SK-N-SH (cell line): ENCODE results near the gene SLC13A3. TPM values are rescaled to one million over a fixed set of nuclear protein-coding genes. Genes with fewer than 3 reads are reported as not detected.

ENCODE experiments used
- CTCF ChIA-PET: fragments of 300-600, 350-600 bp; formaldehyde crosslinking; extraction: SDS; loops from one replicate; lab custom pipeline; 2021; lab: Yijun Ruan, JAX
- POLR2A ChIA-PET: fragments of 350-600 bp; sonication (Branson Sonifier 250); formaldehyde crosslinking; extraction: SDS; loops from one replicate; lab custom pipeline; 2020; ENCODE audit warnings: antibody characterized with exemption, inconsistent platforms; lab: Yijun Ruan, JAX
- DNase-seq: peaks from one replicate; pipeline ENCODE4 v3.0.0; 2012
- H2AFZ ChIP-seq: fragments of 200-600 bp; sonication (generic); 2 replicates; pipeline ENCODE4 v1.8.1; 2016; ENCODE audit warnings: antibody characterized with exemption, mild to moderate bottlenecking, low read depth
- H3F3A ChIP-seq: fragments of 200-600 bp; sonication (generic); replicated peaks from 2 replicates; pipeline ENCODE3; 2016; ENCODE audit warnings: antibody characterized with exemption, mild to moderate bottlenecking; ENCODE audit not compliant: insufficient read depth
- H3K27ac ChIP-seq, 2 experiments: fragments of 200-500 bp in 1 of 2; fragments of 200-600 bp in 1 of 2; sonication (Bioruptor generic) in 1 of 2; sonication (generic), shearing (Covaris generic) in 1 of 2; 2 replicates each; pipeline versions ENCODE4 v1.5.1 to v1.6.1; 2014 to 2016; ENCODE audit warnings: low read depth in 2 of 2, inconsistent platforms in 1 of 2, low read length in 1 of 2, mild to moderate bottlenecking in 1 of 2, mixed read lengths in 1 of 2
- H3K27me3 ChIP-seq: fragments of 200-600 bp; sonication (generic), shearing (Covaris generic); 2 replicates; pipeline ENCODE4 v1.6.1; 2016; ENCODE audit warnings: mixed run types; ENCODE audit not compliant: insufficient read depth
- H3K36me3 ChIP-seq, 2 experiments: fragments of 200-500 bp in 1 of 2; fragments of 200-600 bp in 1 of 2; sonication (Bioruptor generic) in 1 of 2; sonication (generic) in 1 of 2; replicated peaks in 1 of 2; 2 replicates each; pipeline versions ENCODE3 to v1.5.1; 2014 to 2016; ENCODE audit warnings: low read length in 1 of 2, mild to moderate bottlenecking in 1 of 2; ENCODE audit not compliant: insufficient read depth in 2 of 2, control insufficient read depth in 1 of 2
- H3K4me1 ChIP-seq, 2 experiments: fragments of 200-500 bp in 1 of 2; fragments of 200-600 bp in 1 of 2; sonication (Bioruptor generic) in 1 of 2; sonication (generic), shearing (Covaris generic) in 1 of 2; 2 replicates each; pipeline versions ENCODE4 v1.5.1 to v1.6.1; 2014 to 2016; ENCODE audit warnings: low read depth in 1 of 2, low read length in 1 of 2, mixed run types in 1 of 2; ENCODE audit not compliant: insufficient read depth in 2 of 2, control insufficient read depth in 1 of 2
- H3K4me2 ChIP-seq: fragments of 200-600 bp; sonication (generic), shearing (Covaris generic); 2 replicates; pipeline ENCODE4 v1.6.1; 2017; ENCODE audit warnings: mixed run types
- H3K4me3 ChIP-seq, 2 experiments: fragments of 200-500 bp in 1 of 2; fragments of 200-600 bp in 1 of 2; sonication (Bioruptor generic) in 1 of 2; sonication (generic), shearing (Covaris generic) in 1 of 2; 2 replicates each; pipeline versions ENCODE4 v1.5.1 to v1.8.1; 2014 to 2016; ENCODE audit warnings: low read depth in 2 of 2, inconsistent platforms in 1 of 2, low read length in 1 of 2, mild to moderate bottlenecking in 1 of 2, mixed read lengths in 1 of 2, moderate library complexity in 1 of 2
- H3K79me2 ChIP-seq: fragments of 200-600 bp; sonication (generic); 2 replicates; pipeline ENCODE4 v1.8.1; 2017; ENCODE audit warnings: mild to moderate bottlenecking; ENCODE audit not compliant: insufficient read depth
- H3K9ac ChIP-seq: fragments of 200-600 bp; sonication (generic); 2 replicates; pipeline ENCODE4 v1.6.1; 2017; ENCODE audit warnings: mixed run types
- H3K9me2 ChIP-seq: fragments of 200-600 bp; sonication (generic); 2 replicates; pipeline ENCODE4 v1.6.1; 2017; ENCODE audit warnings: mixed run types
- H3K9me3 ChIP-seq: fragments of 200-600 bp; sonication (generic); 2 replicates; pipeline ENCODE4 v1.6.1; 2017; ENCODE audit warnings: mixed run types, mild to moderate bottlenecking, moderate library complexity
- H4K20me1 ChIP-seq: fragments of 200-600 bp; sonication (generic); 2 replicates; pipeline ENCODE4 v1.6.1; 2017; ENCODE audit warnings: mild to moderate bottlenecking, mixed run types; ENCODE audit not compliant: insufficient read depth
- CHD2 ChIP-seq: fragments of 150-350 bp; IDR thresholded peaks from 2 replicates; pipeline ENCODE4 v1.6.1; 2018; ENCODE audit warnings: low read length; ENCODE audit not compliant: partially characterized antibody
- ELF1 ChIP-seq: IDR thresholded peaks from 2 replicates; pipeline ENCODE4 v1.4.0; 2012
- EZH2phosphoT487 ChIP-seq: fragments of 200-600 bp; sonication (generic); IDR thresholded peaks from 2 replicates; pipeline ENCODE4 v1.6.1; 2017; ENCODE audit warnings: low read depth, mixed run types, mild to moderate bottlenecking, antibody characterized with exemption, moderate library complexity, borderline replicate concordance
- FOXJ3 ChIP-seq: sonication (generic); formaldehyde crosslinking; IDR thresholded peaks from 2 replicates; pipeline ENCODE4 v1.5.1; 2020; ENCODE audit warnings: mild to moderate bottlenecking, missing genetic modification reagents
- FOXM1 ChIP-seq: IDR thresholded peaks from 2 replicates; pipeline ENCODE4 v1.4.0; 2012; ENCODE audit warnings: low read depth, mild to moderate bottlenecking
- GATA2 ChIP-seq: sonication (generic); formaldehyde crosslinking; IDR thresholded peaks from 2 replicates; pipeline ENCODE4 v1.5.0; 2020; ENCODE audit warnings: mild to moderate bottlenecking, missing genetic modification reagents
- JUND ChIP-seq: IDR thresholded peaks from 2 replicates; pipeline ENCODE4 v1.4.0; 2012
- MEF2A ChIP-seq: IDR thresholded peaks from 2 replicates; pipeline ENCODE4 v1.4.0; 2012; ENCODE audit warnings: low read depth, borderline replicate concordance
- NFIC ChIP-seq: IDR thresholded peaks from 2 replicates; pipeline ENCODE4 v1.4.0; 2012; ENCODE audit warnings: borderline replicate concordance
- PBX3 ChIP-seq: IDR thresholded peaks from 2 replicates; pipeline ENCODE4; 2012
- POLR2AphosphoS5 ChIP-seq: IDR thresholded peaks from 2 replicates; pipeline ENCODE4 v1.6.1; 2012; ENCODE audit warnings: low read depth, low read length
- RAD21 ChIP-seq: IDR thresholded peaks from 2 replicates; pipeline ENCODE4 v1.6.1; 2012; ENCODE audit warnings: mild to moderate bottlenecking, low read length
- RFX5 ChIP-seq: IDR thresholded peaks from 2 replicates; pipeline ENCODE4 v1.6.1; 2012; ENCODE audit warnings: mild to moderate bottlenecking, improper control_type of control experiment, low read length
- SIN3A ChIP-seq: IDR thresholded peaks from 2 replicates; pipeline ENCODE4 v1.6.1; 2012; ENCODE audit warnings: low read depth, mild to moderate bottlenecking, low read length, moderate library complexity, borderline replicate concordance
- SMC3 ChIP-seq: IDR thresholded peaks from 2 replicates; pipeline ENCODE4 v1.6.1; 2012; ENCODE audit warnings: low read depth, low read length, improper control_type of control experiment
- TCF12 ChIP-seq: IDR thresholded peaks from 2 replicates; pipeline ENCODE4 v1.4.0; 2012
- TEAD4 ChIP-seq: IDR thresholded peaks from 2 replicates; pipeline ENCODE4 v1.4.0; 2012; ENCODE audit warnings: mild to moderate bottlenecking, borderline replicate concordance; ENCODE audit not compliant: insufficient read depth
- USF1 ChIP-seq: IDR thresholded peaks from 2 replicates; pipeline ENCODE4 v1.4.0; 2012; ENCODE audit warnings: low read depth, borderline replicate concordance
- YY1 ChIP-seq: IDR thresholded peaks from 2 replicates; pipeline ENCODE4 v1.4.0; 2012; ENCODE audit warnings: low read depth, mild to moderate bottlenecking
- WGBS: methylation state at CpG from one replicate; pipeline ENCODE4 v1.1.6; 2017; ENCODE audit warnings: low lambda C conversion rate; 5-methylcytosine and 5-hydroxymethylcytosine counted together
- polyA plus RNA-seq, 3 experiments: library from polyadenylated mRNA; depleted of rRNA; stranded (reverse); fragments of >200 nt; gene quantifications; 2 replicates each; pipeline ENCODE4 v1.2.3, GENCODE V29; 2012
- TF ChIP-seq, protein P1 (sequence below): IDR thresholded peaks from 2 replicates; pipeline ENCODE4 v1.4.0; 2012; ENCODE audit warnings: low read depth, borderline replicate concordance
- TF ChIP-seq, protein P2 (sequence below): IDR thresholded peaks from 2 replicates; pipeline ENCODE4 v1.4.0; 2012; ENCODE audit warnings: low read depth

SLC13A3 gene
- polyA plus RNA-seq, 1 of the 3 experiments (the other 2 are of a cell fraction): 0.10 TPM

- Histone ChIP-seq H3K9me2 (no peaks in the 10 kb centered on the region), H3K27ac (no peak overlapping the region), H3K36me3 (no peaks in the 10 kb centered on the region), H3K4me1 (no peaks in the 10 kb centered on the region), H3K4me2 (no peak overlapping the region), H3K4me3 (no peak overlapping the region), H3K9ac (no peak overlapping the region), H3F3A (no peaks in the 10 kb centered on the region), H3K9me3 (no peaks in the 10 kb centered on the region), H2AFZ (no peak overlapping the region)
- ChIA-PET CTCF (interaction anchor here (3.4 kb wide), 1 partner anchor 135 kb away, joined by 32 read pairs; no protein-coding TSS in a partner anchor), POLR2A (no interaction called here)
- peak; percentile 42 for DNase-seq
- TF ChIP-seq USF1: peak; percentile 13; the same call in 1 of the 2 replicates
- TF ChIP-seq FOXM1: no peak
- no peak for TF ChIP-seq RFX5
- TF ChIP-seq, all 33 proteins: peak for 1
- Histone ChIP-seq H3K79me2 (no peaks in the 10 kb centered on the region), H4K20me1 (no peaks in the 10 kb centered on the region), H3K27me3 (peaks cover 6% of the 10 kb centered on the region; the same call in 1 of the 2 replicates)
- WGBS: 28% methylated on average over 3 of the region's 3 CpGs
These were observed 105.0 kb downstream of the SLC13A3 start for GRCh38 chr20:46546298-46546697.

DNA sequence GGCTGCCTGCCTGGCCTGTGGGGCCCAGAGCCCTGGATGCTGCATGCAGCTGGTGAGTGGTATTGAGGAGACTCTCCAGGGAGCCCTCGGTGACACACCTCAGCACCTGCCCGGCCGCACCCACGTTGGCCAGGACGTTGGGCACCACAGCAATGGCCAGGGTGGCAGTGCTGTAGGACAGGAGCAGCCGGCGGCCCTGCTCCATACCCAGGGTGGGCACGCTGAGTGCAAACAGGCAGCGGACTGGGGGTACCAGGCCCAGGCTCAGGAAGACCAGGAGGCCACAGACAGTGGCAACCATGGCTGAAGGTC lies 105.5 kb downstream of the SLC13A3 start:
- no peak for DNase-seq
- H3K27ac ChIP-seq: no peak overlapping the region
- 69% methylated on average over 9 of the region's 9 CpGs for WGBS
- no peak for TF ChIP-seq SMC3
- TF ChIP-seq GATA2 (CRISPR knock-in tag): no peak
- no peak for TF ChIP-seq EZH2phosphoT487
- TF ChIP-seq YY1: no peak
- no peak for TF ChIP-seq FOXJ3 (CRISPR knock-in tag)
- TF ChIP-seq POLR2AphosphoS5: no peak
- TF ChIP-seq RAD21: no peak
- TF ChIP-seq, protein P1, sequence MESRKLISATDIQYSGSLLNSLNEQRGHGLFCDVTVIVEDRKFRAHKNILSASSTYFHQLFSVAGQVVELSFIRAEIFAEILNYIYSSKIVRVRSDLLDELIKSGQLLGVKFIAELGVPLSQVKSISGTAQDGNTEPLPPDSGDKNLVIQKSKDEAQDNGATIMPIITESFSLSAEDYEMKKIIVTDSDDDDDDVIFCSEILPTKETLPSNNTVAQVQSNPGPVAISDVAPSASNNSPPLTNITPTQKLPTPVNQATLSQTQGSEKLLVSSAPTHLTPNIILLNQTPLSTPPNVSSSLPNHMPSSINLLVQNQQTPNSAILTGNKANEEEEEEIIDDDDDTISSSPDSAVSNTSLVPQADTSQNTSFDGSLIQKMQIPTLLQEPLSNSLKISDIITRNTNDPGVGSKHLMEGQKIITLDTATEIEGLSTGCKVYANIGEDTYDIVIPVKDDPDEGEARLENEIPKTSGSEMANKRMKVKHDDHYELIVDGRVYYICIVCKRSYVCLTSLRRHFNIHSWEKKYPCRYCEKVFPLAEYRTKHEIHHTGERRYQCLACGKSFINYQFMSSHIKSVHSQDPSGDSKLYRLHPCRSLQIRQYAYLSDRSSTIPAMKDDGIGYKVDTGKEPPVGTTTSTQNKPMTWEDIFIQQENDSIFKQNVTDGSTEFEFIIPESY: no peak
- no peak for TF ChIP-seq USF1
- no peak for TF ChIP-seq NFIC
- no peak for TF ChIP-seq TEAD4
- no peak for TF ChIP-seq TCF12
- TF ChIP-seq ELF1: no peak
- no peak for TF ChIP-seq PBX3
- TF ChIP-seq CHD2: no peak
- TF ChIP-seq FOXM1: no peak
- TF ChIP-seq JUND: no peak
- TF ChIP-seq MEF2A: no peak
- TF ChIP-seq SIN3A: no peak
- TF ChIP-seq, protein P2, sequence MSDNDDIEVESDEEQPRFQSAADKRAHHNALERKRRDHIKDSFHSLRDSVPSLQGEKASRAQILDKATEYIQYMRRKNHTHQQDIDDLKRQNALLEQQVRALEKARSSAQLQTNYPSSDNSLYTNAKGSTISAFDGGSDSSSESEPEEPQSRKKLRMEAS: no peak
- H3K9me3 ChIP-seq: no peaks in the 10 kb centered on the region
- H3K4me3 ChIP-seq: no peak overlapping the region
- H3K27me3 ChIP-seq: peaks cover 6% of the 10 kb centered on the region; the same call in 1 of the 2 replicates
- no peaks in the 10 kb centered on the region for H3K79me2 ChIP-seq
- H2AFZ ChIP-seq: no peak overlapping the region
- H3K4me2 ChIP-seq: no peak overlapping the region
- H3K9me2 ChIP-seq: no peaks in the 10 kb centered on the region
- CTCF ChIA-PET: interaction anchor here (3.4 kb wide), 1 partner anchor 135 kb away, joined by 32 read pairs; no protein-coding TSS in a partner anchor
- no peaks in the 10 kb centered on the region for H3K36me3 ChIP-seq
- no peaks in the 10 kb centered on the region for H3K4me1 ChIP-seq
- H3F3A ChIP-seq: no peaks in the 10 kb centered on the region
- POLR2A ChIA-PET: no interaction called here
- H3K9ac ChIP-seq: no peak overlapping the region
- H4K20me1 ChIP-seq: no peaks in the 10 kb centered on the region
